NB4 (cell line): Measurements from ENCODE around the gene TUBA8.
"Not testable (repeated sequence)": the region's sequence is repeated elsewhere in the genome, so short reads cannot be mapped to it uniquely, and the experiment has no call there.

Experiments used
- POLR2A ChIP-seq: IDR thresholded peaks from 2 replicates; pipeline ENCODE4 v1.6.1; 2011; ENCODE audit warnings: mild to moderate bottlenecking; ENCODE audit not compliant: insufficient read length; ENCODE audit errors: extremely low read depth
- TF ChIP-seq, protein P1 (sequence below): IDR thresholded peaks from one replicate; pipeline ENCODE4 v1.5.1; 2012; ENCODE audit warnings: low read depth, low read length

DNA sequence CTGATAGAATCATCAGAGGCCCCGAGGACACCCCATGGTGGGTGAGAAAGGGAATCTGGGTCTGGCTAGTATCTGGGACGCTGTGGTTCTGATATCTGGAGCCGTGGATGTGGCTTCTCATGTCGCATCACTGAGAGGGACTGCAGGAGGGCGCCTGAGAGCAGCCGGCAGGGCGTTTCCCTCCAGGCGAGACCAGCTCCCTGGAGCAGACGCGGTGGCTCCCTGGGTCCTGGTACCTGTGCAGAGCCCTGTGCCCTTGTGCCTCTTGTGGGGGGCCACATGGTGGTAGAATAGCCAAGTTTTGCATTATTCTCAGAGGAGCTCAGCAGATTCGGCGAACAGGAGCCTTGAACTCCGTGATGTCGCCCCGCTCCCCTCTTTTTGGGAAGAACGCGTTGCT is 59.7 kb downstream of the TUBA8 start:
- TF ChIP-seq, protein P1, sequence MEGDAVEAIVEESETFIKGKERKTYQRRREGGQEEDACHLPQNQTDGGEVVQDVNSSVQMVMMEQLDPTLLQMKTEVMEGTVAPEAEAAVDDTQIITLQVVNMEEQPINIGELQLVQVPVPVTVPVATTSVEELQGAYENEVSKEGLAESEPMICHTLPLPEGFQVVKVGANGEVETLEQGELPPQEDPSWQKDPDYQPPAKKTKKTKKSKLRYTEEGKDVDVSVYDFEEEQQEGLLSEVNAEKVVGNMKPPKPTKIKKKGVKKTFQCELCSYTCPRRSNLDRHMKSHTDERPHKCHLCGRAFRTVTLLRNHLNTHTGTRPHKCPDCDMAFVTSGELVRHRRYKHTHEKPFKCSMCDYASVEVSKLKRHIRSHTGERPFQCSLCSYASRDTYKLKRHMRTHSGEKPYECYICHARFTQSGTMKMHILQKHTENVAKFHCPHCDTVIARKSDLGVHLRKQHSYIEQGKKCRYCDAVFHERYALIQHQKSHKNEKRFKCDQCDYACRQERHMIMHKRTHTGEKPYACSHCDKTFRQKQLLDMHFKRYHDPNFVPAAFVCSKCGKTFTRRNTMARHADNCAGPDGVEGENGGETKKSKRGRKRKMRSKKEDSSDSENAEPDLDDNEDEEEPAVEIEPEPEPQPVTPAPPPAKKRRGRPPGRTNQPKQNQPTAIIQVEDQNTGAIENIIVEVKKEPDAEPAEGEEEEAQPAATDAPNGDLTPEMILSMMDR: not testable (repeated sequence)
- TF ChIP-seq POLR2A: not testable (repeated sequence)
